Right renal cortex interstitium (tissue), 3 donors: ENCODE results near the gene C6orf89. TPM values are rescaled to one million over a fixed set of nuclear protein-coding genes. Genes with fewer than 3 reads are reported as not detected.
A peak's percentile ranks its signal among the peaks of the same experiment; 100 is the strongest.

Experiments used
- DNase-seq, 3 donors: peaks; one replicate each; pipeline ENCODE4 v3.0.0-alpha.2; 2013; ENCODE audit warnings: low read depth in 3 of 3, low spot score in 2 of 3
- polyA plus RNA-seq, 3 donors: library from polyadenylated mRNA; unstranded; fragments of 120-200 nt; gene quantifications; one replicate each; pipeline ENCODE4 v1.2.1, GENCODE V29; 2013; ENCODE audit not compliant: insufficient read length in 3 of 3

Gene C6orf89
- polyA plus RNA-seq, 3 donors: 46.9 to 49.8 (median 48.8) TPM

DNA sequence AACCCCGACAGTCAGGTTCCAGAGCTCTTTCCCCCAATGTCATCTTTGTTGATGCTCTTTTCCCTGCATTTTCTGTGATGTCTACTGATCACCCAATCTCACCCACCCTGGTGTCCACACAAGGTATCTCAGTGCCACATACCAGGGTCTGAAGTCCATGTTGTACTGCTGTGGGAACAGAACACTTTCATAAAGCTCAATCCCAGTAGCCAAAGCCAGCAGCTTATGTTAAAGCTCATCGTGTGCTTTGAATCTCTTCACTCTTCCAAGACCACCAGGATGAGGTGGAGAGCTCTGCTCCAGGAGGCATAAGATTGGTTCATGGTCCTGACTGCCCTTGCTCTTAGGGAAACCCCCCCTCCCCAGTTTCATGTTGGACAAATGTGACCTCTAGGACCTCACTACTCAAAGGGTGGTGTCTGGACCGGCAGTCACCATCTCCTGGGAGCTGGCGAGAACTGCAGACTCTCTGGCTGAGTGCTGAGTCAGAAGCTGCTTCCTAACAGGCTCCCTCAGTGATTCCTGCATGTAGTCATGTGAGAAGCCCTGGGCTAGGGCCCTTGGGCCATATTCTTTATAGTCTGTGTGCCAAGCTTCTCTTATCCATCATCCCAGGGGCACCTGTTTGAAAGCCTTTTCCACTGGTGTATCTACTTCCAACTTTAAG is 33.1 kb upstream of the C6orf89 start:
- DNase-seq: no peak

DNA sequence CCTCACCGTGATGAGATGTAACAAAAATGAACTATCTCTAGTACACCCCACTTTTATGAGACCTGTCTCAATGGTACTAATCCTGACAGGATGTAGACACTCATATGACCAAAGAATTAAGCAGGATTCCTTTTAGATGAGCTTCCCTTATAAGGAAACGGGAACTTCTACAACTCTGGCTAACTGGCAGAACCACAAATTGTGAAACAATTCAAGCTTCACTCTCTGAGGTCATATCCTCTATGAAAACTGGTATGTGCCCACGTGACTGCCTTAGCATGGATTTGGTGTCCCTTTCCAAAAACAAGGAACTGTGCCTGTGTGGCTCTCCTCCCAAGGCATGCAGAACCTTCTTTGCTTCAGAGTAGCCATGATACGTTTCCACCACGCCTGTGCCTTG is 32.4 kb upstream of the C6orf89 start:
- DNase-seq: no peak

DNA sequence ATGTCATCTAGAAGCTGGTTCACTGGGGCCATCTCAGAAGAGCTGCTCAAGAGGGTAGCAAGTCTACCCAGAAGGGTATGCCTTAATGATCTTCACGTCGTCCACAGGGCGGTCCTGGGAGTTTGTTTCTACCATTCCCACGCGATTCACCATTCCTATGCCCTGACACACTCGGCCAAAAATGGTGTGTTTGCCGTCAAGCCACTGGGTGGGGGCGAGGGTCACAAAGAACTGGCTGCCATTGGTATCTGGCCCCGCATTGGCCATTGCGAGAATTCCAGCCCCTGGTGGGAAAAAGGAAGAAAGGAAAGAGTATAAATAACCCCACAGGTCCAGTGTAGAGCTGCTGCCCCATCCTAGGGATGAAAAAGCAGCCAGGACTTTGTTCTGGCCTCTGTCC is 30.0 kb upstream of the C6orf89 start:
- no peak for DNase-seq

DNA sequence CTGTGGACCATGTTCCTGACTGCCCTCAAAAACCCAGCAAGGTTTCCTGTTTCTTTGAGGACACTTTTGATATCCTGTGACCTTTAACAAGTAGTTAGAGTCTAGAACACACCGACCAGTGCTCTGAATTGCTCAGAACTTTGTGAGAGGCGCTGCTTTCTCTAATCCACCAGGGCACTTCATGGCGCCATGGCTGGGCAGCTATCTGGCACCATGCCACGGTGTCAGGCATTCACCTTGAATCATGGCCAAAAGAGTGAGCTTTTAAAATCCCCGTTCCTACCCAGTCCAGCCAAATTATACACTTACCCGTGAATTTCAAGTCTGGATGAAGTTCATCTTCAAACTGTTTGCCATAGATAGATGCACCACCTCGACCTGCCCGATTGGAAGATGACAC is 29.5 kb upstream of the C6orf89 start:
- no peak for DNase-seq

DNA sequence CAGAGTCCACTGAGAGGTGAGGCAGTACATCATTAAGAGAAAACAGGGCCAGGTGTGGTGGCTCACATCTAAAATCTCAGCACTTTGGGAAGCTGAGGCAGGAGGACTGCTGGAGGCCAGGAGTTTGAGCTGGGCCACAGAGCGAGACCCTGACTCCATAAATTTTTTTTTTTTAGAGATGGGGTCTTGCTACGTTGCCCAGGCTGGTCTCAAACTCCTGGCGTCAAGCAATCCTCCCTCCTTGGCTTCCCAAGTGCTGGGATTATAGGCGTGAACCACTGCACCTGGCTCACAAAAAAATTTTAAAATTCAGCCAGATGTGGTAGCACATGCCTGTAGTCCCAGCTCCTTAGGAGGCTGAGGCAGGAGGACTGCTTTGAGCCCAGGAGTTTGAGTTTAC is 28.4 kb upstream of the C6orf89 start:
- DNase-seq: no peak

DNA sequence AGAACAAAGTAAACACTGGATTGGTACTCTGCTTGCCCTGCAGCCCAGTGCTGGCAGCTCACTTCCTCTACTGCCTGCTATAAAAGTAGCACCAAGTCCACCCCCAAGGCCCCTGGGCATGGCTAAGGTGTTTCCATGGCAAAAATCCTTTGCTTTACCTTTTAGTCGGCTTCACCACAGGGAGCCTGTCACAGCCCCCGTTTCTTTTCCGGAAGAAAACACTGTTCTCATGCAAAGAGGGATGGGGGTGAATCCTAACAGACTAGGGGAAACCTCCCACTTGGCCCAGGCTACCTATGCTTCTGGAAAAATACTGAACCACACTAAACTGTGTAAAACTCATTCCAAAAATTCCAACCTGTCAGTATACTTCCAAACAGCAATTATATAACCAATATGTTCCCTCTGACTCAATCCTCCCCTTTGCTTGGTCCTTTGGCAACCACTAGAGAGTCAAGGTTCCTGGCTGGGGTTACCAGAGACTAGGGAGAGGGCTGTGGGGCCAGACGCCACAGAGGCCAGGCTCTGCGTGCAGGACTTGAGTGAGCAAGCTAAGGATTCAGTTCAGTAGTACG is 27.3 kb upstream of the C6orf89 start:
- DNase-seq: no peak

DNA sequence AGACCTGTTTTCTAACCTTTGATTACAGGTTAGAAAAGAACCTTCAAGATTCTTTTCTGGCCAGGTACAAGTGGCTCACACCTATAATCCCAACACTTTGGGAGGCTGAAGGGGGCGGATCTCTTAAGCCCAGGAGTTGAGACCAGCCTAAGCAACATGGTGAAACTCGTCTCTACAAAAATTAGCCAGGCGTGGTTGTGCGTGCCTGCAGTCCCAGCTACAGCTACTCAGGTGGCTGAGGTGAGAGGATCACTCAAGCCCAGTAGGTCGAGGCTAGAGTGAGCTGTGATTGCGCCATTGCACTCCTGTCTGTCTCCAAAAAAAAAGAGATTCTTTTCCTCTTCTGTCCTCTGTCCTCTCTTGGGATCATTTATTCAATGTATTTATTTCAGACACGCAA is 25.6 kb upstream of the C6orf89 start:
- no peak for DNase-seq

DNA sequence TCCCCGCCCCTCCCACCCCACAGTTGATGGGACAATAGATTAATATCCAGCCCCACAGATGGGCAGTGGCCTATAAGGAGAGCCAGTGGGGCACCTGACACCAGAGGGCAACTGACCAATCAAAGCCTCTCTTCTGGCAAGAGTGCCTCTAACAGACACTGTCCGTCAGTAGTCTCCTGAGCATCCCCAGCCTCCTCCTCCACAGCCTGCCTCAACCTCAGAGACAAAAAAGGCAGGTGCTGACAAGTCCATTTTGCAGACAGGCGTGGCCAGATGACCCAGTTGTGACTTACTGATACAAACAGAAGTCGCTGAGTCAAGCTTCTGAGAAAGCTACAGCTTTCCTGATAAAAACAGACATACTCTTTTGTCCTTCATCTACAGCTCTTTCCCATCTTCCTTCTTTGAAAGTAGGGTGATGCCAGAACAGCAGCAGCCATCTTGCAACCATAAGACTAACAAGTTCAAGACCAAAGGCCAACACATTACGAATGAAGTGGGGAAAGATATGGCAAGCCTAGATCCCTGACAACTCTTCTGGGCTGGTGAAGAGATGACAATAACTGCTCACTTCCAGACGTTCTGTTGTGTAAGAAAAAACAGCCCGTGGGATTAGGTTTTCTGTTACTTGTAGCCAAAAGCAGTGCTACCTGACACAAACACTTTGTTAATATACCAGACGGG is 23.4 kb upstream of the C6orf89 start:
- DNase-seq: no peak

DNA sequence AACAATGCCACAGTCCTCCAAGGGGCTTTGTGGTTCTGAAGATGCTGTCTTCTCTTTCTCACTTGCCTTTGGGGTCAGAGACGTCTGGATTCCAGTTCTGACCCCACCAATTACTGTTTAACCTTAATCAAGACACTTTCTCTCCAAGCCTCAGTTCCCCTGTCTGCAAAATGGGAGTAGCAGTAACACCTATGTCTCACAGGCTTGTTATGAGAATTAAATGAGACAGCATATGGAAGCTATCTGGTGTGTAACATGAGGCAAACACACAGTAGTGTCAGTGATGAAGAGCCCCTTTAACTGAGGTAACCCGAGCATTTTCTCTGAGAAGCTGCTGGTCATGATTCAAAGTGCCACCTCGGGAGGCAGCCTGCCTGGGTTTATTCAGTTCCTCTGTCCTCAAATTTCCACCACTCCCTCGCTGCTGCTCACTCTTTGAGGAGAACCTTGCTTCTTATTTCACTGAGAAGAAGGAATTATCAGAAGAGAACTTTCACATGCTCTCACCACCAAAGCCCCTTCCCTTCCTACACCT is 22.8 kb upstream of the C6orf89 start:
- DNase-seq: no peak

DNA sequence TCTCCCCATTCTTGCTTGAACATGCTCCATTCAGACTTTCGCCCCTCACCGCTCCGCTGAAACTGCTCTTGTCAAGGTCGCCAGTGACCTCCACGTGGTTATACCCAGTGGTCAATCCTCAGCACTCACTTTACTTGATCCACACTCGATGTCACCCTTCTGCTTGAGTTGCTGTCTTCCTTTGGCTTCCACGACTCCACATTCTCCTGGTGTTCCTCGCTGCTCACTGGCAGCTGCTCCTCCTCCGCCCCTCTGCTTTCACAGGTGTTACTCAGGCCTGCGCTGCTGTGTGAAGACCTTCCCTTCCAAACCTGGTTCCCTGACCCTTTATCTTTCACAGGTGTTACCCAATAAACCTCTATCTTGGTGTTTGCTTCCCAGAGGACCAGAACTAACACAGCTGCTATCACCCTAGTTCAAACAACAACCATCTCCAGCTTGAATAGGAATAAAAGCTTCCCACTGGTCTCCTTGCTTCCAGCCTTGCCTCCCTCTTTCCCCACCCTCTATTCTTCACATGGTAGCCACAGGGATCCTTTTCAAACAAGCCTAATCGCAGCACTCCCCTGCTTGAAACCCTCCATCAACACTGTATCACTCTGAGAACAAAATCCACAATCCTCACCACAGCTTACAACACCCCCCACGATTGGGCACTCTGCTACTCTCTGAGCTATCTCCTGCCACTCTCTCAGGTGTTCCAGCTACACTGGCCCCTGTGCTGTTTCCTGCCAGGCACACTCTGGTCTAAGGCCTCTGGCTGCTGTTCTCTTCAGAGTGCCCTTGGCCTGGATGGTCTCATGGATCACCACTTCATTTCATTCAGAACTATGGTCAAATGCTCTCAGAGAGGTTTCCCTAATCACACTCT is 21.8 kb upstream of the C6orf89 start:
- no peak for DNase-seq

DNA sequence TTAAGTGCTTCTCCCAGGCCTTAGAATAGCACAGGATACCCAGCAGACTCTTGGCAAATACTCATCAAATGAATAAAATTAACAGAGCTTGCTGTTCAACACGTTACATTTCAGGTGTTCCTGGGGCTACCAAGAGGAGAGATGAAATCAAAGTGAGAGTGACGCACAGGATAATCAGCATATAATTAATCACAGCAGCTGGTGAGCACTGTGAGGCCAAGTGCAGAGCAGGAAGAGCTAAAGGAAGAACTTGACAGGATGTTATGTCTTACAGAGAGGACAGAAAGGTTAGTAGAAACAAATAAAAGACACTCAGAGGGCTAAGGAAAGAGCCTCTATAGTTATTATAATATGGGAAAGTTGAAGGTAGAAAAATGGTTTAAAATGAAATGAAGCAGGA is 19.9 kb upstream of the C6orf89 start:
- no peak for DNase-seq

DNA sequence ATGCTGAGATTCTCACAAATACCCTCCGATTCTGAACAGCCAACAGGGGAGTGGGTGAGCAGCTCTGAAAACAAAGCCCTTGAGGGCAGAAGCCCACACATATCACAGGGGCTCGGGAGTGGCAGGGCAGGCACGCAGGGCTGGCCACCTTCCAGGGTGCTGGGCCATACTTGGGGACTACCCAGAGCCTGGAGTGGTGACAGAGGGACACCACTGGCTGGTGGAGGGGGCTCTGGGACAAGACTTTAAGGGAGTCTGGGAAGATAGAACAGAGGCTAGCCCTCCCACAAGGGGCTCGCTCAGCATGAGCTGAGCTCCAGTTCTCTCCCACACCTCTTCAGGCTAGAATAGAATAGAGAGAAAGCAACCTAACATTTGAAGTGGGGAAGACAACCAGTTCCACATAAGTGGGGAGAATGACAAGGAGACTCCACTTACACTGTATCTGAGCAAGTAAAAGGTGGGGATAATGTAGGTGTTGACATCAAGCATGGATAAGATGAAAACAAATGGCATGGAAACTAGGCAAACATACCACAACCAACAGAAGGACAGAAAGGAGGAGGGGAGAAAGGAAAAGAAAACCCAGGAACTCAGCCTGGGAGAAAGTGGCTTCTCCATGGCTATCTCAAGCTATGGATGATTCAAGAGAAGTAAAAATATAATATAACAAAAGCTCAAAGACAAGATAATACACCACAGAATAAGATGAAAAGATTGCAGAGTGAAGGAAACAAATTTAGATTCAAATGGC is 18.1 kb upstream of the C6orf89 start:
- no peak for DNase-seq

DNA sequence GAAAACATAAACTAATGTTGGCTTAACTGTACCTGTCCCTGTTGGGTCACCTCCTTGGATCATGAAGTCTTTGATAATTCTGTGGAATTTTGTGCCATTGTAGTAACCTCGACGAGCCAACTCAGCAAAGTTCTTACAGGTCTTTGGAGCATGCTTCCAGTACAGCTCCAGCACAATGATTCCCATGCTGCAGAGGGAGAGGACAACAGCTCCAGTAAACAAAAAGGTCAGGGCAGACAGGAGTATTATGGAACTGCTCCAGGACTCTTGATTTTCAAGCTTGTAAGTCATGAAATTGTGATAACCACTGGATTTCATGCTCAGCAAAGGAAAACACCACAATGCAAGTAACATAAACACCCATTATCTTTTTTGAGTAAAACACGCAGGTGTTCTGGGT is 14.1 kb upstream of the C6orf89 start:
- DNase-seq: no peak

DNA sequence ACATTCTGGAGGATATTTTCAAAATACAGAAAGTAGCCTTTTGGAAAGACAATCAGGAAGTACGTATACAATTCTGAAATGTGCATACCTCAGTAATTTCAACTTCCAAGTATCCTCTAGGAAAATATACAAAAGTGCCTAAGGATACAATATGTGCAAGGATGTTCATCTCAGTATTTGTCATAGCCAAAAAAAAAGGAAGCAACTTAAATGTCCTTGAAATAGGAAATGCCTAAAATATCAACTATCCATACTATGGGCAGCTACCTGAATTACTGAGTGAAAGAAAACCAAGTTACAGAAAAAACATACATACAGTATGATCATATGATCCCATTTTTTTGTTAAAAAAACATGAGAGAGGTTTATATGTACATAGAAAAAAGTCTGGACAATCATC is 12.6 kb upstream of the C6orf89 start:
- DNase-seq: no peak

DNA sequence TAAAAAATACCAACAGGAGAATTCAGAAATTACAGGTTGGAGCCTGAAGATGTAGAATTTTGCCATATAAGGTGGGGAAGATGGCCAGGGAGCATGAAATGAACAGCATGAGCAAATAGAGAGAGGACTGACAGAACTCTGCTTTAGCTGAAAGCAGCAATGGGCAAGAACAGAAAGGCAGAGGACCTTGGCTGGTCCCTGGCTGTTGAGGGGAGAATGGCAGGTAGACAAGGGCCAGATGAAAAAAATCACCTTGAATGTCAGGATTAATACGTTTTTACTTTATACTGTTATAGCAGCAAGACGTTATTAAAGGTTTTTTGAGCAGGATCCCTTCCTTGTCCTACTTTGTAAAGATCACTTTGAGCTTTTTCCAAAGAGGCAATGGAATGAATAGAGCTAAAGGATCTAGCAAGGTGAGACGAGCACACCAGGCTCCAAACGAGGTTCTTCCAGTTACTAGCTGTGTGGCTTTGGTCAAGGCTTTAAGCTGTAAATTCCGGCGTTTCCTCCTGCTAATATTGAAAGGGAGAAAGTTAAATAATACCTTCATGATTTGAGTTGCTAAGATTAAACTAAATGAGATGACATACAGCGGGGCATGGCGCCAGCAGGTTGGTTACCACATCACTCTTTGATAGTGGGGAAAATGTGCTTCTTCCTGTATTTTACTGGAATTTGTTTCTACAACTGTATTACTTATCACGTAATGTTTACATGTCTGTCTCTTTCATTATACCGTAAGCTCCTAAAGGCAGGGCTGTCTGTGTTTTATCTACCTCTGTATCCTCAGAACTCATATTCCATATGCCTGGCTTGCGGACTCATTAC is 11.9 kb upstream of the C6orf89 start:
- no peak for DNase-seq

DNA sequence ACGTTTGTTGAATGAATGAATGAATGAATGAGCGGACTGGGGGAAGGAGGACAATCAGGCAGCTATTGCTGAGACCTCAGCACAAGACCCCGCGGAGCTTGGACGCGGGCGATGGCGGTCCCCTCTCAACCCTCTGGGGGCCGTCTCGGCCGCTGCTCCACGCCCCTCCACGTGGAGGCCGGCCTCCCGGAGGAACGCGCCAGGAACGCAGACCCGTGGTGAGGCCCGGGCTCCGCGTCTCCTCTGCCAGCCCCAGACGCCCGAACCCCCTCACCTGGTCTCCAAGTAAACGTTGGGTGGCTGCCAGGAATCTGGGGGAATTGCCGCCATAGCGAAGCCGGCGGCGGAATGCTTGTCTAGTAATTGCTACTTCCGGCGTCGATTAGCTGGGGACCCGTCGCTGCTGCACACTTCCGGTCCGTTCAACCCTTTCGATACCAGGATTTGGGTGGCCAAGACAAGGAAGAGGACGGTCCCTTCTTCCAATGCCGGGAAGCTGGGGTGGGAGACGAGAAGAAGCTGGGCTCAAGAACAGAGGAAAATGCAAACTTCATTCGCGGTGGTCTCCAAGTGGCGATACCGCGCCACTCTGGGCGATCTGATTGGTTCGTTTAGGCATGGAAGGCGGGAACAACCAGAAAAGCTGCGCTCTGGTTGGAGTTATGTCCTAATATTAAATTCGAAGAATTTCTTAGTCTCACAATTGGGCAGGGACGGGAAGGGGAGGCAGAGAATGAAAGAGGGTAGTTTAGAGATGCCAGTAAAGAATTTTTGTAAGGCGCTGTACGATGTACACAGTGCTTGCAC is 11.1 kb upstream of the C6orf89 start, which contains the start of gene PPIL1:
Gene PPIL1, minus strand, starts transcription at position 361 of the 807 bp plus-strand sequence. Its CDS starts 31 bp downstream, at position 330.
- DNase-seq: peak; percentile 87 to 94 (median 88)

DNA sequence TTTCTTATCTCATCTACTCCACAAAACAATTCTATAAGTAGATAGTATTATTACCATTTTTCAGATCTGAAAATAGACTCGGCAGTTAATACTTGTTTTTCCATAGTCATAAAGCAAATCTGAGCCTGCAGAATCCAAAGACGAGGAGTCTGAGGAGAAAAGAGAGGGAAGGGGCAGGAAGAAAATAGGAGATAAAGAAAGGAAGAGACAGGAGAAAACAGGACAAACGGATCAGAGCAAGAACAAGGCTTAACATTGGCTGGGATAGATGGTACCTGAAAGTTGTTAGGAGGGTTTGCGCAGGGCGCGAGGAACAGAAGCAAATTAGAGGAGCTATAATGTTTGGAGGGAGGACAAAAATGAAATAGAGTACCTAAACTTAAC is 10.5 kb upstream of the C6orf89 start:
- no peak for DNase-seq

DNA sequence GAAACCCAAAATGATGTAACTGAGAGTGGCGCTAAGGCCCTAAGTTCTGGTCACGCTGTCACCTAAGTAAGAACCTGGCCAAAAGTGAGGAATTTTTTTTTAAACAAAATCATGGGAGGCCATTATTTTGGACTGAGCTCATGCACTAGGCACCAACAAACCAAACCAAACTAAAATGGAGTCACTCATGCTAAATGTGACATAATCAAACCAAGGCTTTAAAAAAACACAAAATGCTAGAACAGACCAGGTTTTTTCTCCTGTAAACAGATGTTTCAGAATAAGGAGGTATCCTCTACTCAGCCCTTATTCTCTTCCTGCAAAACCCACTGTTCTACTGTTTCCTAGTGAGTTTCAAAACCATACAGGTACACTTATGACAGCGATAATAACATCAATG is 1.1 kb upstream of the C6orf89 start:
- DNase-seq: no peak
